ENCODE data around the gene CCL20.
"Not testable (repeated sequence)": the region's sequence is repeated elsewhere in the genome, so short reads cannot be mapped to it uniquely, and the experiment has no call there.

- not testable (repeated sequence) for TF ChIP-seq EZH2 (IDR thresholded peaks at IDR 0.05; ENCODE audit: borderline replicate concordance, low read depth, low read length, severe bottlenecking); POLR2A (IDR thresholded peaks at IDR 0.05; ENCODE audit: low read depth, low read length); GATA2 (IDR thresholded peaks at IDR 0.05; ENCODE audit: insufficient read depth, insufficient read length, low read depth, low read length); POLR2AphosphoS5 (IDR thresholded peaks at IDR 0.05; ENCODE audit: insufficient read depth, low read depth, low read length); MYC (IDR thresholded peaks at IDR 0.05; ENCODE audit: low read depth, low read length); JUN (IDR thresholded peaks at IDR 0.05; ENCODE audit: borderline replicate concordance, insufficient read depth, insufficient read length, low read depth); FOS (IDR thresholded peaks at IDR 0.05; ENCODE audit: borderline replicate concordance, insufficient read depth, low read length)
- TF ChIP-seq, protein P1, sequence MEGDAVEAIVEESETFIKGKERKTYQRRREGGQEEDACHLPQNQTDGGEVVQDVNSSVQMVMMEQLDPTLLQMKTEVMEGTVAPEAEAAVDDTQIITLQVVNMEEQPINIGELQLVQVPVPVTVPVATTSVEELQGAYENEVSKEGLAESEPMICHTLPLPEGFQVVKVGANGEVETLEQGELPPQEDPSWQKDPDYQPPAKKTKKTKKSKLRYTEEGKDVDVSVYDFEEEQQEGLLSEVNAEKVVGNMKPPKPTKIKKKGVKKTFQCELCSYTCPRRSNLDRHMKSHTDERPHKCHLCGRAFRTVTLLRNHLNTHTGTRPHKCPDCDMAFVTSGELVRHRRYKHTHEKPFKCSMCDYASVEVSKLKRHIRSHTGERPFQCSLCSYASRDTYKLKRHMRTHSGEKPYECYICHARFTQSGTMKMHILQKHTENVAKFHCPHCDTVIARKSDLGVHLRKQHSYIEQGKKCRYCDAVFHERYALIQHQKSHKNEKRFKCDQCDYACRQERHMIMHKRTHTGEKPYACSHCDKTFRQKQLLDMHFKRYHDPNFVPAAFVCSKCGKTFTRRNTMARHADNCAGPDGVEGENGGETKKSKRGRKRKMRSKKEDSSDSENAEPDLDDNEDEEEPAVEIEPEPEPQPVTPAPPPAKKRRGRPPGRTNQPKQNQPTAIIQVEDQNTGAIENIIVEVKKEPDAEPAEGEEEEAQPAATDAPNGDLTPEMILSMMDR (IDR thresholded peaks at IDR 0.05; ENCODE audit: extremely low read depth in 1 of 2, insufficient read depth in 1 of 2, low read depth in 1 of 2, low read length in 2 of 2) = not testable (repeated sequence)
- TF ChIP-seq, protein P2, sequence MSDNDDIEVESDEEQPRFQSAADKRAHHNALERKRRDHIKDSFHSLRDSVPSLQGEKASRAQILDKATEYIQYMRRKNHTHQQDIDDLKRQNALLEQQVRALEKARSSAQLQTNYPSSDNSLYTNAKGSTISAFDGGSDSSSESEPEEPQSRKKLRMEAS (IDR thresholded peaks at IDR 0.05; ENCODE audit: insufficient read depth, insufficient read length) = not testable (repeated sequence)
These were observed 16.9 kb upstream of the CCL20 start for GRCh38 chr2:227796768-227797167.
